DMS 273 treated with DMSO at 0.1 percent for 48 hours (cell line): ENCODE data around the gene C11orf16.
"Not testable (repeated sequence)": the region's sequence is repeated elsewhere in the genome, so short reads cannot be mapped to it uniquely, and the experiment has no call there.

Source experiments
- DNase-seq: peaks from one replicate; lab custom pipeline; 2025; lab: John Stamatoyannopoulos, UW

The C11orf16 gene, protein sequence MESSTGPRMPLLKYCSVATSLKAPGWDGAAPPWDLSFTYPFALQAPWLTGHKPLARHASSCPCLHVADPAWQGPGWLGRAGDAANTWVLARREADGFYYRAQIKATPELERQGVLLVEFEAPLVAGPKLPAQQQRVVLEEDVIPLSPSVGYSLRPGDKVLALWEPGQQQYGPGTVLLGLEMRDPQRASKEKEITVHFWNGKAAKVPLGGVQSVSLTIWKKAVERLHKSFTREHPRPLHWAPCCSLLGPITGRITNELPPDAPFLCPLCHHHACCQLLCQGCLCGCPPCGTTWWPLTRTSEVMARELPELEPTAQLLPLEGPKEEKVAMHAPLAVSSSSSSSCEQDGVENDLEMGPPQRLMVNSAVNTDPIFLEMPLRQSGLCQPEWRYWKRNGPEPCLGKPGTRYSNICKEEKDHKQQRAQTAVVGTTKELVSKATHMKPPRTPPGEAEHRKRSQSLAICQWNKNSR

GRCh38 chr11:8932564-8933180, at the start of gene C11orf16:
Gene C11orf16, minus strand, starts transcription at chr11:8932947. Its CDS starts 639 bp downstream, at chr11:8932308.
- no peak for DNase-seq

GRCh38 chr11:8980485-8980884, 47.7 kb upstream of the C11orf16 start:
- DNase-seq: no peak

GRCh38 chr11:8979365-8979764, 46.6 kb upstream of the C11orf16 start:
- DNase-seq: not testable (repeated sequence)

- no peak for DNase-seq
These were observed 40.4 kb upstream of the C11orf16 start for GRCh38 chr11:8973121-8973520.

- DNase-seq: no peak
These were observed 39.2 kb upstream of the C11orf16 start for GRCh38 chr11:8971924-8972316.

GRCh38 chr11:8971196-8971923, 38.6 kb upstream of the C11orf16 start:
- no peak for DNase-seq

GRCh38 chr11:8967184-8967583, 34.4 kb upstream of the C11orf16 start:
- no peak for DNase-seq

DNA sequence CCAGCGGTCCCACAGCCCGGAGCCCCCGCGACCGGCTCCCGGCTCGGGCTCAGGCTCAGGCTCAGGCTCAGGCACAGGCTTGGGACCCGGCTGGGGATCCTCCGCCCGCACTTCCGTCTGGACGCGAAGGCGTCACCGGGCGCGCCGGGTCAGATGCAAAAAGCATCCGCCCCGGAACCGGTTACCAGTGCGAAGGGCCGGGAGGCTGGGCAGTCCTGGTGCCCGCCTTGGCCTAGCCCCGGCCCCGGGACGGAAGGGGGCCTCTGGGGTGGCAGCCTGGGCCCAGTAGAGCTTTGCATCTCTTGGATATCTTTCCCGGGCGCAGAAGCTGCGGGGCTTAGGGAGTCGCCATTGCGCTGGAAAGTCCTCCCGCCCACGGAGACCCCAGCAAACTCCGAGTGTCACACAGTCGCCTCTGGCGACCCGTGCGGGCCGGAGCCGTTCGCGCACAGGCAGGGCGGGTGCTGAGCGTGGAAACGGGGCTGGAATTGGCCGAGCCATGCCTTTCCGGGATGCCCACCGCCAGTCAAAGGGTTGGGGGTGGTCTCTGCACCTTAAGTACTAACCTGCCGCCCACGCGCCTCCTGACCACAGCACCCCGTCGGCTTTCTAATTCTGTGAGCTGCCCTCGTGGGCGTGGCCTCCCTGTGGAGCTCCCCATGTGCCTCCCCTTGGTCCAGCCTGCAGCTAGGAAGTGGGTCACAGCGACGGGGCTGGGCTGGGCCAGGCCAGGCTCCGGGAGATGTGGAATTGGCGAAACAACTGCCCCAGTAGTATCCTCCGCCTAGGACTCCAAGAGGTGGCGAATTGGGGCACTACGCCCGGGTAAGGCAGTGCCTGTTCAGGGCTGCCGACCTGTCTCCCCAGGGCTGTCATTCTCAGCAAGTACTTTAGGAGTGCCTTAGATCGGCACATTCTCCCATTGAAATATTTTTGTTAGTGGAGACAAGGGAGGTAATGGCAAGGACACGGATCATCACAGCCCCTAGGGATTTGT, 31.9 kb upstream of the C11orf16 start, which contains the start of gene TMEM9B:
Gene TMEM9B (minus strand): TSS at position 119 of the 997 bp plus-strand sequence. CDS start 129 bp downstream, outside the sequence.
- peak; percentile 48 for DNase-seq

- DNase-seq: peak; percentile 29
These were observed 31.0 kb upstream of the C11orf16 start for GRCh38 chr11:8963569-8964323.

DNA sequence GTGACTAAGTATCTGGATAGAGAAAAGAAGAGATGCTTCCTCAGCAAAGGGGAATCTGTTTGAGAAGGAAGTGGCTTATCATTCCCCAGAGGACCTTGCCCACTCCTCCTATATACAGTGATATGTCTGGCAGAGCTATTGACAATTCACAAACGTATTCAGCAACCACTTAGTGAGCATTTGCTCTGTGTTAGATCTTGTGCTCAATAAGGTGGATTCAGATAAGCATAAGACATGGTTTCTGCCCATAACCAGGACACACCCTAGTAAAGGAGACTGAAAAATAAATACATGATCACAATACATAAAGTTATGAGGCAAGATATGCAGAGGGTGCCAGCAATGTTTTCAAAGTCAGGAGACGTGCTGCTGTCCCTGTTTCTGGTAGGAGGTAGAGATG, 30.1 kb upstream of the C11orf16 start:
- no peak for DNase-seq

DNA sequence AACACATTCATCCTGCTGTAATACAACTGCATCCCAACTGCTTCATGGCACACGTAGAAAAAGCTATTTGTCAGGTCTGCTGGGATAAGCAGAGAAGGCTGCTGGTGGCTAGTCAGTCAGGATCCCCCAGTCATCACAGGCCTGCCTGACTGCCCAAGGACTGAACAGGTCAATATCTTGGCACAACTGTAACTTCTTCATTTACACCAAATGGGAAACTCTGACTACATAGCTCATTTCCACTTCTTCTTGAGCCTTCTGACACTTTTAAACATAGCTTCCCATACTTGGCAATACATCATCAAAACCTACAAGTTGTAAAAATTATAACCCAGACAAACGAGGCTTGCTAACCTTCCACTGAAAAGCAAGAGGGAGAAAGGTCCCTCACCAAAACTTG, 28.7 kb upstream of the C11orf16 start:
- no peak for DNase-seq

GRCh38 chr11:8959546-8960166, 26.9 kb upstream of the C11orf16 start:
- DNase-seq: peak; percentile 5

GRCh38 chr11:8956860-8957259, 24.1 kb upstream of the C11orf16 start:
- DNase-seq: no peak

DNA sequence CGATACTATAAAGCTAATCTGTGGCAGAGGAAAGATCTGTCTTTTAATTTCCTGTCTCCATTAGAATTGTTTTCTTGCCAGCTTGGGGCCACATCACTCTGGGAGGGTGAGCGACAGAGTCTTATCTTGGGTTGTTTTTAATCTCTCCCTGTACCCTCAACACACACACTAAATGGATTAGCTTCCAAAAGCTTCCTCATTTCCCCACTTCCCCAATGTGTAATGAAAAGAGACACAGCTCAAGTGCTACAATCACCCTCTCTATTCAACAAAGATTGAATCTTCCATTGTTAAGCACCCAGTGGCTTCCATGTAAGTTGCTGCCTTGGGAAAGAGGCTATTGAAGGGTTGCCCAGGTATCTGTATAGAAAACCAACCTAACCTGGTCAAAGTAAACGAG, 16.1 kb upstream of the C11orf16 start:
- DNase-seq: no peak

GRCh38 chr11:8947230-8947943, 14.6 kb upstream of the C11orf16 start:
- no peak for DNase-seq

- DNase-seq: no peak
These were observed 9.8 kb upstream of the C11orf16 start, which contains the start of gene ASCL3 for GRCh38 chr11:8942518-8943066. Gene ASCL3, minus strand, starts transcription at chr11:8943016. Its CDS starts 4,855 bp downstream, at chr11:8938161.

GRCh38 chr11:8941341-8942103, 8.8 kb upstream of the C11orf16 start:
- no peak for DNase-seq

DNA sequence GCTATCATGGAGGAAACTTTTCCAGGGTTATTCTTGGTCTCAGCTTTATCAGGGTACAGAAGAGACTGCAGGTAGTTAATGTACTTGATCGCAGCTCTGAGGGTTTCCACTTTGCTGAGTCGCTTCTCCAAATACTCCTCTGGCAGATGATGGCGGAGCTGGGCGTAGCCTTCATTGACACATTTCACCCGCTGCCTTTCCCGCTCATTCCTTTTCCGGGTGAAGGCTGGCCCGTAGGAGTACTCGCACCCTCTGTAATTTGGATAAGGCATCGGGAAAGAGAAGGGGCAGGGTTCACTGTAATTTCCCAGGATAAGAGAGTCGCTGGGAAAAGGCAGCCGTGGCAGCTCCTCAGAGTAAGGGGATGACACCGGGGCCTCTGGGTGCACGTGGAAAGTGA, 4.9 kb upstream of the C11orf16 start:
- DNase-seq: no peak
